Measurements from ENCODE around the gene FARSA.
A peak's percentile ranks its signal among the peaks of the same experiment; 100 is the strongest.

The FARSA gene

GRCh38 chr19:12875086-12875485 lies 58.4 kb downstream of the FARSA start:
- no peak for DNase-seq
- intact Hi-C loops (cut with DNase I): no loop called here

GRCh38 chr19:12873891-12874745 lies 59.4 kb downstream of the FARSA start:
- DNase-seq: peak in 1 of 10 donors; percentile 78
- intact Hi-C loops (cut with DNase I): no loop called here

GRCh38 chr19:12872941-12873890 lies 60.3 kb downstream of the FARSA start:
- DNase-seq: peak in 2 of 10 donors; percentile 43 to 87
- intact Hi-C loops (cut with DNase I): no loop called here
